Inferior parietal cortex (tissue), 1 donor: ENCODE data around the gene PKD2.

Source experiments
- DNase-seq: peaks from one replicate; pipeline ENCODE4 v3.0.0-alpha.2; 2016; ENCODE audit errors: extremely low spot score

Gene PKD2

GRCh38 chr4:88007304-88008121 is at the start of gene PKD2:
Gene PKD2, plus strand, starts transcription at chr4:88007635. Its CDS starts 99 bp downstream, at chr4:88007734.
- peak; percentile 74 for DNase-seq

- no peak for DNase-seq
These were observed 45.4 kb upstream of the PKD2 start for GRCh38 chr4:87961993-87962392.

GRCh38 chr4:87962398-87963146 is 44.9 kb upstream of the PKD2 start:
- no peak for DNase-seq

- DNase-seq: no peak
These were observed 41.9 kb upstream of the PKD2 start for GRCh38 chr4:87965501-87965975.

- DNase-seq: no peak
These were observed 41.3 kb upstream of the PKD2 start for GRCh38 chr4:87966095-87966496.

- no peak for DNase-seq
These were observed 40.2 kb upstream of the PKD2 start for GRCh38 chr4:87967193-87967592.

GRCh38 chr4:87970121-87970520 is 37.3 kb upstream of the PKD2 start:
- DNase-seq: no peak

GRCh38 chr4:87971866-87972265 is 35.6 kb upstream of the PKD2 start:
- DNase-seq: no peak

- peak; percentile 90 for DNase-seq
These were observed 33.9 kb upstream of the PKD2 start for GRCh38 chr4:87973283-87974169.

GRCh38 chr4:87974856-87975462 is 32.5 kb upstream of the PKD2 start:
- peak; percentile 48 for DNase-seq

GRCh38 chr4:87975466-87975865 is 32.0 kb upstream of the PKD2 start, which contains the start of gene SPP1:
Gene SPP1, plus strand, starts transcription at chr4:87975714. Its CDS starts 1,182 bp downstream, at chr4:87976896.
- DNase-seq: peak; percentile 67

- DNase-seq: peak; percentile 80
These were observed 29.7 kb upstream of the PKD2 start for GRCh38 chr4:87977521-87978278.

- peak; percentile 29 for DNase-seq
These were observed 28.8 kb upstream of the PKD2 start for GRCh38 chr4:87978681-87979080.

- DNase-seq: no peak
These were observed 27.6 kb upstream of the PKD2 start for GRCh38 chr4:87979810-87980209.

GRCh38 chr4:87981486-87981885 is 25.9 kb upstream of the PKD2 start:
- no peak for DNase-seq

- no peak for DNase-seq
These were observed 25.4 kb upstream of the PKD2 start for GRCh38 chr4:87982036-87982435.

- DNase-seq: no peak
These were observed 24.9 kb upstream of the PKD2 start for GRCh38 chr4:87982446-87983010.

GRCh38 chr4:87983996-87984395 is 23.4 kb upstream of the PKD2 start:
- no peak for DNase-seq

GRCh38 chr4:87985097-87985886 is 22.1 kb upstream of the PKD2 start:
- DNase-seq: peak; percentile 76

- no peak for DNase-seq
These were observed 21.6 kb upstream of the PKD2 start for GRCh38 chr4:87985887-87986200.
